HG02588 (cell line): Measurements from ENCODE around the gene CYS1.
"Not testable (repeated sequence)": the region's sequence is repeated elsewhere in the genome, so short reads cannot be mapped to it uniquely, and the experiment has no call there.

ENCODE experiments used
- ATAC-seq: cut with Tn5 transposase; IDR thresholded peaks from one replicate; pipeline ENCODE4 v1.9.1; 2021; ENCODE audit warnings: mild to moderate bottlenecking, moderate library complexity; ENCODE audit not compliant: unreplicated experiment

The CYS1 gene

GRCh38 chr2:10031886-10032745 lies 48.1 kb downstream of the CYS1 start:
- ATAC-seq = no peak

GRCh38 chr2:10030798-10031197 lies 49.4 kb downstream of the CYS1 start:
- ATAC-seq = not testable (repeated sequence)

GRCh38 chr2:10030311-10030736 lies 49.9 kb downstream of the CYS1 start:
- no peak for ATAC-seq

- ATAC-seq = no peak
Observed at GRCh38 chr2:10029875-10030223, 50.4 kb downstream of the CYS1 start.

- ATAC-seq = peak; percentile 76
Observed at GRCh38 chr2:10028988-10029874, 51.0 kb downstream of the CYS1 start.

GRCh38 chr2:10028407-10028987 lies 51.7 kb downstream of the CYS1 start:
- ATAC-seq = no peak

GRCh38 chr2:10027660-10028330 lies 52.4 kb downstream of the CYS1 start:
- ATAC-seq = no peak

GRCh38 chr2:10026940-10027569 lies 53.2 kb downstream of the CYS1 start:
- ATAC-seq = no peak

- ATAC-seq = no peak
Observed at GRCh38 chr2:10022966-10023662, 57.1 kb downstream of the CYS1 start.

GRCh38 chr2:10022445-10022844 lies 57.8 kb downstream of the CYS1 start:
- ATAC-seq = no peak

GRCh38 chr2:10022041-10022421 lies 58.2 kb downstream of the CYS1 start:
- no peak for ATAC-seq

- ATAC-seq = no peak
Observed at GRCh38 chr2:10019602-10020400, 60.4 kb downstream of the CYS1 start.

GRCh38 chr2:10019174-10019573 lies 61.0 kb downstream of the CYS1 start:
- ATAC-seq = no peak

GRCh38 chr2:10017313-10017941 lies 62.8 kb downstream of the CYS1 start:
- no peak for ATAC-seq

- no peak for ATAC-seq
Observed at GRCh38 chr2:10016802-10017258, 63.4 kb downstream of the CYS1 start.

- ATAC-seq = no peak
Observed at GRCh38 chr2:10016001-10016801, 64.0 kb downstream of the CYS1 start.

- not testable (repeated sequence) for ATAC-seq
Observed at GRCh38 chr2:10015376-10015989, 64.7 kb downstream of the CYS1 start.
